GM12872 (cell line): Measurements from ENCODE around the gene AHDC1.

Experiments used
- CTCF ChIP-seq: IDR thresholded peaks from 3 replicates; pipeline ENCODE4 v1.5.1; 2011; ENCODE audit warnings: low read depth, mild to moderate bottlenecking, low read length, moderate library complexity; ENCODE audit not compliant: insufficient read depth

AHDC1 gene

GRCh38 chr1:27536767-27537166 is 67.2 kb downstream of the AHDC1 start:
- no peak for TF ChIP-seq CTCF

GRCh38 chr1:27536010-27536757 is 67.8 kb downstream of the AHDC1 start:
- TF ChIP-seq CTCF, result no peak

- TF ChIP-seq CTCF, result no peak
Observed at GRCh38 chr1:27535386-27535785, 68.6 kb downstream of the AHDC1 start.

GRCh38 chr1:27531959-27532685 is 71.8 kb downstream of the AHDC1 start:
- no peak for TF ChIP-seq CTCF

- TF ChIP-seq CTCF, result no peak
Observed at GRCh38 chr1:27530192-27530591, 73.8 kb downstream of the AHDC1 start.

GRCh38 chr1:27529704-27530018 is 74.3 kb downstream of the AHDC1 start:
- no peak for TF ChIP-seq CTCF

GRCh38 chr1:27528818-27529703 is 74.9 kb downstream of the AHDC1 start:
- no peak for TF ChIP-seq CTCF
